G401 (cell line): ENCODE measurements around the gene ITGBL1. TPM values are rescaled to one million over a fixed set of nuclear protein-coding genes. Genes with fewer than 3 reads are reported as not detected.

Experiments used
- DNase-seq: peaks from one replicate; pipeline ENCODE4 v3.0.0-alpha.2; 2015; ENCODE audit warnings: low spot score
- in situ Hi-C: cut with HindIII; loops from 2 replicates; pipeline ENCODE4 v1.10.0; 2016; ENCODE audit warnings: low sequenced_read_pairs, mixed read lengths
- total RNA-seq: library from RNA; depleted of rRNA; stranded (reverse); fragments of >200 nt; shearing (Covaris generic); gene quantifications from 2 replicates; pipeline ENCODE4 v1.2.3, GENCODE V29; 2014

The ITGBL1 gene
- total RNA-seq, 1 experiment from 2014 or later, result not detected

DNA sequence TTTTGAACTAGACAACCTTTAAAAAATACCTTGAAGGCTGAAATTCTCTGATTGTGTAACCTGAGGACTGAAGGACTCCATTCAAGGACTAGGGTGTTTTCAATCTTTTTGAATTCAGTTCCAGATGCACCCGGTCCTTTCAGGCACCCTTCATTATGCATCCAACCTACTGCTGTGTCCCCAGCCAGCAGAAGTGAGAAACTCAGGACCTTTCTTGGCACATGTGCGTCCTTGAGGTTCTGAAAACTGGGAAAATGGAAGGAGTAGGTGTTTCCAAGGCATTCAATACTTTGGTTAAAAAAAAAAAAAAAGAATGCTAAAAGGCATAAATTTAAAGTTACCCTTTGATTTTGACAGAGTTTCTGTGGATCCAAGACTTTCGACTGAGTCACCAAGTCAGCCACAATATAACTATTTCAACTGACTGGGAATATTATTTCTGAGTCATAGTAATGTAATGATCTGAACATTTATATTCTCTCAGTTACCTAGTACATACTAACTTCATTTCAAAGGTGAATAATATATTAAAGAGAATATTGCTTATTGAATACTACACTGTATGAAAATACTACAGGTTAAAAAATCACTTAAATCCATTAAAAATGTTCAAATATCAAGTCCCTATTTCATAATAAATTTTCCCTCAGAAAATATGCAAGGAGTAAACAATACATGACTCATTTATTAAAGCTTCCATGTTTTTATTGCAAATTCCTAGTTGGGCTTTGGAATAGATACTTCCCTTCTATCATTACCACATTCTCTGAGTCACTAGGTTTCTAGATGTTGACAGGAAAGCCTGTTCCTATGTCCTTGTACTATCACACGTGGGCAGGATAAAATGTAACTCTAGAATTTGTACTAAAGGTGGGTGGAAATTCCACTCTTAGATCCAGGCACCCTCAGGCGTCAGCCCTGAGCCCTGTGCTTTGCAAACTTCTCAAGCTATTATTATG is 2.4 kb upstream of the ITGBL1 start:
- DNase-seq, result no peak
- in situ Hi-C loops, result no loop called here

GRCh38 chr13:101450749-101451130 is 1.7 kb upstream of the ITGBL1 start:
- DNase-seq, result no peak
- in situ Hi-C loops, result no loop called here

GRCh38 chr13:101451641-101452040 is 834 bp upstream of the ITGBL1 start:
- in situ Hi-C loops, result no loop called here

DNA sequence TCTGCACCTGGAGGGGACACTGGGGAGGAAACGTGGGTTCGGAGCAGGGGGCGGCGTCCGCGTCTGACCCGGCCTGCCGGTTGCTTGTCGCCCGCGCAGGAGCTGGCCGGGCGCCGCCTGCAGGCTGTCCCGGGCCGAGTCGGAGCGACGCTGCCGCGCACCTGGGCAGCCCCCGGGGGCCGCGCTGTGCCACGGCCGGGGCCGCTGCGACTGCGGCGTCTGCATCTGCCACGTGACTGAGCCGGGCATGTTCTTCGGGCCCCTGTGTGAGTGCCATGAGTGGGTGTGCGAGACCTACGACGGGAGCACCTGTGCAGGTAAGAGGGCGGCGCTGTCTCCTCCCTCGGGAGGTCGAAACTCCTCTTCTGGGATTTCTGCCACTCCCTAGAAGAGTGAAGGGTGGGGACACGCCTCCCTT is 1.3 kb downstream of the ITGBL1 start:
- DNase-seq, result peak; percentile 10
- in situ Hi-C loops, result no loop called here

More at GRCh38 chr13:101451641-101452040, 834 bp upstream of the ITGBL1 start:
- DNase-seq, result peak; percentile 7

DNA sequence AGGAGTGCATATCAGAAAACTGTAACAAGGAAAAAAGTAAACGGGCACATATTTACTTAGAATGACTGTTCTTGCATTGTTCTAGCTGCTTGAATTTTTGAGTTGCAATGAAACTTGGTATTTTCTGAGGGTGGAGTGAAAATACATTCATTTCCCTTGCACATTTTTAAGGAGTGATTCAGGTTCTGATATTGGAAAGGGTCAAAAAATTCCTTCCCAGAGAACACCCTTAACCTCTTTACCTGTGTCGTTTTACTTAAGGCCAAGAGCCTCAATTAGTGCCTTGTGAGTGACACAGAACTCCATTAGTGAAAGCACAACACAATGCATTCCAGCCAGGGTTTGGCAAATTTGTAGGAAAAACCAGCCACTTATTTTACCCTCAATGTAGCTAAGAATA is 2.3 kb downstream of the ITGBL1 start:
- no peak for DNase-seq
- in situ Hi-C loops, result no loop called here

GRCh38 chr13:101455863-101456262 is 3.4 kb downstream of the ITGBL1 start:
- DNase-seq, result no peak
- in situ Hi-C loops, result no loop called here

- in situ Hi-C loops, result no loop called here
- no peak for DNase-seq
These were observed 4.7 kb downstream of the ITGBL1 start for GRCh38 chr13:101457176-101457575.

GRCh38 chr13:101465877-101466276 is 13.4 kb downstream of the ITGBL1 start:
- DNase-seq, result no peak
- in situ Hi-C loops, result no loop called here

DNA sequence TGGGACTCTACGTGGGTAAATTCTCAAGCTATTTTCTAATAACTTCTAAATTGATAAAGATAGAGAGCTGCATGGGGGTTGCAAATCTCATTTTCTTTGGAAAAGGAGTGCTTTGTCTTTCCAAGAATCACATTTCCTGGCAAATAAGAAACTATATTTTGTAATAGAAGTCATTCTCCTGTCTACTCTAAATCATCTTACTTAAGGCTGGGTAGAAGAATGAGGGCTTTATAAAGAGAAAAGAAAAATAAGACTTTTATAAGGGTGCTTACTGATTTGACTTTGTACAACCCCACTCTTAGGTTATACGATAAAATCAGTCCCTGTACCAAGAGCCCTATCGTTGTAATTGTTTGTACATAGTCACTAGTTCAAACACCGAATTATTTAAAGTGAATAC is 14.9 kb downstream of the ITGBL1 start:
- DNase-seq, result no peak
- in situ Hi-C loops, result no loop called here

DNA sequence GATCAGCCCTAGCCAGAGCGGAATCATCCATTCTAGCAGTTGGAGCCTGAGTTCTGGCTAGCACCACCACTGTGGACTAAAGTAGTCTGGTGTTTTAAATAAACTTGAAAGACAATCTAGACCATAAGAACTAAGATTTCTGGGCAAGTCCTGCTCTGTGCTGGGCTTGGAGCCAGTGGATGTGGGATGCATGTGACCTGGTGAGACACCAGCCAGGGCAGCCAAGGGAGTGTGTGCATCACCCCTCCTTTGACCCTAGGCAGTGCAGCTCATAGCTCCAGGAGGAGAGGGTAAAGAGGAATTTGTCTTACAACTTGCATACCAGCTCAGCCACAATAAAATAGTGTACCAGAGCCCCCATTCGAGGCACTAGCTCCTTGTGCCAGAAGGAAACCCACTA is 21.0 kb downstream of the ITGBL1 start:
- no peak for DNase-seq
- in situ Hi-C loops, result no loop called here

GRCh38 chr13:101474419-101474957 is 22.0 kb downstream of the ITGBL1 start:
- peak; percentile 24 for DNase-seq
- in situ Hi-C loops, result no loop called here

DNA sequence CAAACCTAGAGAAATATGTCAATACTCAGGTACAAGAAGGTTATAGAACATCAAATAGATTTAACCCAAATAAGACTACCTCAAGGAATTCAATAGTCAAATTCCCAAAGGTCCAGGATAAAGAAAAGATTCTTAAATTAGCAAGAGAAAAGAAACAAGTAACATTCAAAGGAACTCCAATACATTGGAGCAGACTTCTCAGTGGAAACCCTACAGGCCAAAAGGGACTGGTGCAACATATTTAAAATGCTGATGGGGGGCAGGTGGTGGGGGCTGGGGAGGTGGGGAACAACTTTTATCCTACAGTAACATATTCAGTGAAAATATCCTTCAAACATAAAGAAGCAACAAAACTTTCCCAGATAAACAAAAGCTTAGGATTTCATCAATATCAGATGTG is 23.1 kb downstream of the ITGBL1 start:
- in situ Hi-C loops, result no loop called here
- DNase-seq, result no peak

GRCh38 chr13:101481421-101481820 is 28.9 kb downstream of the ITGBL1 start:
- in situ Hi-C loops, result no loop called here
- no peak for DNase-seq

DNA sequence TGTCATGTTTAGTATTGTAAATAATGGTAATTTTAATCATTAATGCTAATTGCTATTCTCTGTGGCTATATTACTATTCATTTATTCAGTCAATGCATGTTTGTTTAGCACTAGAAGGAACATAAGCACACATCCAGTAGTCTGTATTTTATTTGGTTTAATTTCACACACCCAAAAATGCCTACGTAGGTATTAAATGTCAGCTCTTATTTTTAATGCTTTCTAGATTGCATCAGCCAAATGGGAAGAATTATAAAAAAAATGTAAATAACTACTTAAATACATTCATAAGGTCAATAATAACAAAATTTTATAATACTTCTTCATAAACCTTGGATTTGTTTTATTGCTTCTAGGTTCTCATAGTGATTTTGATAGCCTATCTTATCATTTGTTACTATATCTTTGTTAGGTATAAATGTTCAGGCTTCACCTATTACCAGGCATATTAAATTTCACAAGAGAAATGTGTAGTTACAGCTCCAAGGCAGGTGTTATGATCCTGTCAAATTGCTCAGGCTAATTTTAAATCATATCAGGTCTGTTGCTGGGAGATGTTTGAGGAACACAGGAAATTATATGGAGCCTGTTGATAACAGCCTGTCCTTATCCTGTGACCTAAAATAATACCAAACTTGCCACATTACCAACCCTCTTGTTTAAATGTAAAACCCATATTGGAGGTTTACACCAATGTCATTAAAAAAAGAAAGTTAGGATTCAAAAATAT is 34.4 kb downstream of the ITGBL1 start:
- DNase-seq, result no peak

GRCh38 chr13:101487438-101487830 is 35.0 kb downstream of the ITGBL1 start:
- DNase-seq, result no peak
- in situ Hi-C loops, result no loop called here

More for the DNA sequence above, 34.4 kb downstream of the ITGBL1 start:
- in situ Hi-C loops, result no loop called here

GRCh38 chr13:101488734-101489133 is 36.3 kb downstream of the ITGBL1 start:
- no peak for DNase-seq
- in situ Hi-C loops, result no loop called here

DNA sequence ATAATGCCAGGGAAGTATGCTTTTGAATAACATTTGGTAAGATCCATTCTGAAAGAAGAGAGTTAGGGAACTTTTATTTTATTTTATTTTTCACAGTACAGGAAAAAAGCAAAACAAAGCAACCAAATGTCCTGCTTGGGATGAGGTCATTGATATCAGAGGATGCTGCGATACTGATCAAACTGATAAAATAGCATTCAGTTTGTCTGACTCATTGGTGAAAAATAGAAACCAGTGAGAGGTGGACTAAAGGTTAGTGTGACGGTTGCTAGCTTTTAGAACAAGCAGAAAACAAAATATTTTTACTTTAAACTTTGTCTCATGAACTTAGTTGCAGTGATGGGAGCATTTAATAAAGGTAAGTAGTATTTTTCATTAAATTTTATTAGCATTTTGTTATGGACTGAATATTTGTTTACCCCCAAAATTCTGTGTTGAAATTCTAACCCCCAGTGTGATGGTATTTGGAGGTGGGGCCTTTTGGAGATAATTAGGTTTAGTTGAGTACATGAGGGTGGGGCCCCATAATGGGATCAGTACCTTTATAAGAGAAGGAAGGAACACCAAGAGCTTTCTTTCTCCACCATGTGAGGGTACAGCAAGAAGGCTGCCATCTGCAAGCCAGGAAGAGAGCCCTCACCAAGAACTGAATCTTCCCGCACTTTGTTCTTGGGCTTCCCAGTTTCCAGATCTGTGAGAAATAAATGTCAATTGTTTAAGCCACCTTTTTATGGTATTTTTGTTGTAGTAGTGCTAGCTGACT is 37.3 kb downstream of the ITGBL1 start:
- in situ Hi-C loops, result no loop called here
- no peak for DNase-seq

GRCh38 chr13:101490406-101491015 is 38.0 kb downstream of the ITGBL1 start:
- DNase-seq, result no peak
- in situ Hi-C loops, result no loop called here
